Measurements from ENCODE around the gene PLOD1.

PLOD1 gene

GRCh38 chr1:11934302-11935056 is at the start of gene PLOD1:
Gene PLOD1 (plus strand): TSS chr1:11934717. CDS start chr1:11934780, 63 bp downstream.
- no peak for TF ChIP-seq CTCF (conservative IDR thresholded peaks at IDR 0.05; ENCODE audit: low read depth, low read length)
- peak within 1 kb of the TSS; percentile 62 for H3K4me3 ChIP-seq (ENCODE audit: low read length)
- DNase-seq (ENCODE audit: low read depth), result peak; percentile 42

GRCh38 chr1:11885916-11886315 is 48.6 kb upstream of the PLOD1 start:
- TF ChIP-seq CTCF (conservative IDR thresholded peaks at IDR 0.05; ENCODE audit: low read depth, low read length), result no peak
- DNase-seq (ENCODE audit: low read depth), result no peak
- H3K4me3 ChIP-seq (ENCODE audit: low read length), result no peak overlapping the region

- no peak for TF ChIP-seq CTCF (conservative IDR thresholded peaks at IDR 0.05; ENCODE audit: low read depth, low read length)
- H3K4me3 ChIP-seq (ENCODE audit: low read length), result no peak overlapping the region
- DNase-seq (ENCODE audit: low read depth), result no peak
These were observed 47.4 kb upstream of the PLOD1 start for GRCh38 chr1:11886986-11887665.

- DNase-seq (ENCODE audit: low read depth), result no peak
- H3K4me3 ChIP-seq (ENCODE audit: low read length), result no peak overlapping the region
- no peak for TF ChIP-seq CTCF (conservative IDR thresholded peaks at IDR 0.05; ENCODE audit: low read depth, low read length)
These were observed 46.9 kb upstream of the PLOD1 start for GRCh38 chr1:11887666-11888007.

- DNase-seq (ENCODE audit: low read depth), result no peak
- no peak overlapping the region for H3K4me3 ChIP-seq (ENCODE audit: low read length)
- no peak for TF ChIP-seq CTCF (conservative IDR thresholded peaks at IDR 0.05; ENCODE audit: low read depth, low read length)
These were observed 46.2 kb upstream of the PLOD1 start for GRCh38 chr1:11888206-11888876.

GRCh38 chr1:11888877-11889208 is 45.7 kb upstream of the PLOD1 start:
- TF ChIP-seq CTCF (conservative IDR thresholded peaks at IDR 0.05; ENCODE audit: low read depth, low read length), result no peak

More at GRCh38 chr1:11888877-11889208, 45.7 kb upstream of the PLOD1 start:
- no peak overlapping the region for H3K4me3 ChIP-seq (ENCODE audit: low read length)
- DNase-seq (ENCODE audit: low read depth), result no peak

Measured in retinal pigment epithelial cell (primary cell).